ENCODE measurements around the gene POGZ.
A peak's percentile ranks its signal among the peaks of the same experiment; 100 is the strongest.
"Not testable (repeated sequence)": the region's sequence is repeated elsewhere in the genome, so short reads cannot be mapped to it uniquely, and the experiment has no call there.

Gene POGZ

GRCh38 chr1:151475175-151475574 is 15.9 kb upstream of the POGZ start:
- DNase-seq = peak; percentile 62

- DNase-seq = no peak
Measured at GRCh38 chr1:151474745-151475144, 15.5 kb upstream of the POGZ start.

- peak; percentile 32 for DNase-seq
Measured at GRCh38 chr1:151472856-151473731, 13.8 kb upstream of the POGZ start.

- DNase-seq = no peak
Measured at GRCh38 chr1:151465026-151465425, 5.7 kb upstream of the POGZ start.

GRCh38 chr1:151461694-151462093 is 2.4 kb upstream of the POGZ start:
- DNase-seq = no peak

- peak; percentile 50 for DNase-seq
Measured at GRCh38 chr1:151458802-151459330, 428 bp downstream of the POGZ start.

- DNase-seq = peak; percentile 52
Measured at GRCh38 chr1:151457911-151458801, 1.1 kb downstream of the POGZ start.

GRCh38 chr1:151455966-151456365 is 3.3 kb downstream of the POGZ start:
- no peak for DNase-seq

- no peak for DNase-seq
Measured at GRCh38 chr1:151455231-151455630, 4.1 kb downstream of the POGZ start.

GRCh38 chr1:151447696-151448095 is 11.6 kb downstream of the POGZ start:
- no peak for DNase-seq

GRCh38 chr1:151444783-151445177 is 14.5 kb downstream of the POGZ start:
- no peak for DNase-seq

- DNase-seq = peak; percentile 52
Measured at GRCh38 chr1:151443846-151444782, 15.2 kb downstream of the POGZ start.

- DNase-seq = not testable (repeated sequence)
Measured at GRCh38 chr1:151437396-151437795, 21.9 kb downstream of the POGZ start.

- no peak for DNase-seq
Measured at GRCh38 chr1:151436985-151437384, 22.3 kb downstream of the POGZ start.

GRCh38 chr1:151435174-151435573 is 24.1 kb downstream of the POGZ start:
- no peak for DNase-seq

GRCh38 chr1:151433827-151434226 is 25.5 kb downstream of the POGZ start:
- DNase-seq = not testable (repeated sequence)

GRCh38 chr1:151428068-151428467 is 31.2 kb downstream of the POGZ start:
- DNase-seq = no peak

- no peak for DNase-seq
Measured at GRCh38 chr1:151425103-151425502, 34.2 kb downstream of the POGZ start.

GRCh38 chr1:151419819-151420218 is 39.5 kb downstream of the POGZ start:
- DNase-seq = no peak

- DNase-seq = no peak
Measured at GRCh38 chr1:151418081-151418480, 41.2 kb downstream of the POGZ start.

GRCh38 chr1:151416231-151416630 is 43.1 kb downstream of the POGZ start:
- no peak for DNase-seq

- no peak for DNase-seq
Measured at GRCh38 chr1:151411884-151412283, 47.4 kb downstream of the POGZ start.
